HepG2 (cell line): ENCODE measurements around the gene FOXRED2. TPM values are rescaled to one million over a fixed set of nuclear protein-coding genes. Genes with fewer than 3 reads are reported as not detected.

Source experiments
- ATF7-NPFF ChIP-seq: sonication (generic); formaldehyde crosslinking; IDR thresholded peaks from 2 replicates; pipeline ENCODE4 v1.8.1; 2023; ENCODE audit warnings: mild to moderate bottlenecking, low read depth, missing genetic modification reagents, moderate library complexity
- HNRNPK ChIP-seq: fragments of 200-400 bp; formaldehyde crosslinking; IDR thresholded peaks from 2 replicates; pipeline ENCODE4 v1.6.1; 2018; ENCODE audit warnings: low read length, low read depth, moderate library complexity, mild to moderate bottlenecking; ENCODE audit not compliant: poor library complexity, severe bottlenecking
- MYC ChIP-seq: sonication (generic); formaldehyde crosslinking; IDR thresholded peaks from 2 replicates; pipeline ENCODE4 v1.9.0; 2021; ENCODE audit warnings: missing genetic modification reagents, borderline replicate concordance
- PTBP1 ChIP-seq: fragments of 200-400 bp; formaldehyde crosslinking; IDR thresholded peaks from 2 replicates; pipeline ENCODE4 v1.6.1; 2018; ENCODE audit warnings: low read length, low read depth; ENCODE audit not compliant: poor library complexity, severe bottlenecking
- SRSF1 ChIP-seq: fragments of 200-400 bp; formaldehyde crosslinking; optimal IDR thresholded peaks from 2 replicates; pipeline ENCODE3; 2017; ENCODE audit warnings: mild to moderate bottlenecking, low read depth, low read length, moderate library complexity
- ZNF572 ChIP-seq: sonication (generic); formaldehyde crosslinking; IDR thresholded peaks from 2 replicates; pipeline ENCODE4 v1.5.1; 2020; ENCODE audit warnings: mild to moderate bottlenecking, missing genetic modification reagents
- polyA plus RNA-seq, 8 experiments: library from polyadenylated mRNA; depleted of rRNA in 3 of 8; stranded (reverse) in 7 of 8; unstranded in 1 of 8; fragments of >200 nt; fragmentation: Illumina TruSeq in 4 of 8; extraction: Trizol in 4 of 8; gene quantifications; 2 replicates each; pipeline versions ENCODE4 v1.2.1 to v1.2.3, GENCODE V29; 2011 to 2016; ENCODE audit warnings: low read depth in 4 of 8, missing spikeins in 1 of 8, mixed read lengths in 1 of 8; ENCODE audit not compliant: insufficient read depth in 1 of 8
- total RNA-seq, 5 experiments: library from RNA; depleted of rRNA; stranded (reverse); fragments of >200 nt; fragmentation: Illumina TruSeq; extraction: Trizol; gene quantifications; 2 replicates each; pipeline ENCODE4 v1.2.3, GENCODE V29; 2016; ENCODE audit warnings: low read depth in 1 of 5
- TF ChIP-seq, protein P1 (sequence below), 2 experiments: sonication (generic) in 1 of 2; formaldehyde crosslinking in 1 of 2; IDR thresholded peaks; 2 replicates each; pipeline versions ENCODE4 v1.6.1 to v1.9.0; 2014 to 2022; ENCODE audit warnings: antibody characterized with exemption in 1 of 2, borderline replicate concordance in 1 of 2, inconsistent platforms in 1 of 2, low read depth in 1 of 2, missing genetic modification reagents in 1 of 2
- TF ChIP-seq, protein P2 (sequence below), 2 experiments: sonication (generic) in 1 of 2; formaldehyde crosslinking in 1 of 2; IDR thresholded peaks; 2 replicates each; pipeline versions ENCODE4 v1.4.0 to v1.6.1; 2018 to 2020; ENCODE audit warnings: missing genetic modification reagents in 2 of 2, borderline replicate concordance in 1 of 2, low read depth in 1 of 2, mild to moderate bottlenecking in 1 of 2, missing biosample characterization in 1 of 2
- TF ChIP-seq, protein P3 (sequence below): IDR thresholded peaks from 2 replicates; pipeline ENCODE4 v1.6.1; 2016; ENCODE audit warnings: mild to moderate bottlenecking, missing biosample characterization, missing genetic modification reagents
- TF ChIP-seq, protein P4 (sequence below): sonication (generic); formaldehyde crosslinking; IDR thresholded peaks from 2 replicates; pipeline ENCODE4 v1.4.0; 2020; ENCODE audit warnings: missing genetic modification reagents

The FOXRED2 gene
- total and polyA plus RNA-seq, 2 of the 13 experiments (the other 11 are each of a cell fraction or from before 2014, with no cell fraction given) = 9.3 to 28.1 TPM

DNA sequence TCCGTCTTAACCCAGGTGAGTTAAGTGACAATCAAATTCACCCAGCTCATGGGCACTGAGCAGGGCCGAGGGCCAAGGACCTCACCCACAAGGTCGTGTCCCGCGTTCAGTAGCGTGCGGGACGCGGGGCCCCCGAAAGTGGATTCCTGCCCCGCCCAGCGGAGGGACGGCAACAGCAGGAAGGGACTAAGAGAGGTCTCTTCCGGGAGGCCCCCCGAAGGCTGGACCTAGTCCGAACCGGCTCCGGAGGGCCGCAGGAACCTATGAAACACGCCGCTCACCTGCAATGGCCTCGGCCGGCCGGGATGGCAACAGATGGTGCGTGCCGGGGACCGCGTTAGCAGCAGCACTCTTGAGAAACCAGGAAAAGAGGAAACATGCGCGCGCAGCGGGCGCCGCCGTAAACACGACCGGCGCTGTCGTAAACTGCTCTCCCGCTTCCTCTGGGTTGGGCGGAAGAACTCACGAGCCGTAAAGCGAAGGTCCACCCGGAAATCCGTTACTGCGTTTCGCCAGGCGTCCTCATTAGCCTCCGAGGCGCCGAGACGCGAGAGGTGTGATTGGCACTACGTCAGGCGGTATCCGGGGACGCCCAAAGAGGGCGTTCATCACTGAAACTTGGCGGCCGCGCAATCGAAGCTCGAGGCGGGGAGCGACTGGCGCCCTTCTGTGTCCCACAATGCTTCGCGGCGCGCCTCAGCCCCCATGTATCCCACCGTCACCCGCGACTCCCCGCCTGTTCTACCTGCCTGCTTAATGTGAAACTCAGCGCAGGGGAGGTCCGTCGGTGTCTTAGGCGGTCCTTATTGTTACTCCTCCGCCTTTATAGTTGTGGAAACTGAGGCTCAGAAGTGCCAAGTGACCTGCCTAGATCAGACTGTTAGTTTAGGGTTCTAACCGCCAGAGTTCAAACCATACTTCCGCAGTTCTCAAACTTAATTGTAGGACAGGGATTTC, 22.2 kb upstream of the FOXRED2 start, which contains the start of gene EIF3D (continued):
- TF ChIP-seq, protein P1, sequence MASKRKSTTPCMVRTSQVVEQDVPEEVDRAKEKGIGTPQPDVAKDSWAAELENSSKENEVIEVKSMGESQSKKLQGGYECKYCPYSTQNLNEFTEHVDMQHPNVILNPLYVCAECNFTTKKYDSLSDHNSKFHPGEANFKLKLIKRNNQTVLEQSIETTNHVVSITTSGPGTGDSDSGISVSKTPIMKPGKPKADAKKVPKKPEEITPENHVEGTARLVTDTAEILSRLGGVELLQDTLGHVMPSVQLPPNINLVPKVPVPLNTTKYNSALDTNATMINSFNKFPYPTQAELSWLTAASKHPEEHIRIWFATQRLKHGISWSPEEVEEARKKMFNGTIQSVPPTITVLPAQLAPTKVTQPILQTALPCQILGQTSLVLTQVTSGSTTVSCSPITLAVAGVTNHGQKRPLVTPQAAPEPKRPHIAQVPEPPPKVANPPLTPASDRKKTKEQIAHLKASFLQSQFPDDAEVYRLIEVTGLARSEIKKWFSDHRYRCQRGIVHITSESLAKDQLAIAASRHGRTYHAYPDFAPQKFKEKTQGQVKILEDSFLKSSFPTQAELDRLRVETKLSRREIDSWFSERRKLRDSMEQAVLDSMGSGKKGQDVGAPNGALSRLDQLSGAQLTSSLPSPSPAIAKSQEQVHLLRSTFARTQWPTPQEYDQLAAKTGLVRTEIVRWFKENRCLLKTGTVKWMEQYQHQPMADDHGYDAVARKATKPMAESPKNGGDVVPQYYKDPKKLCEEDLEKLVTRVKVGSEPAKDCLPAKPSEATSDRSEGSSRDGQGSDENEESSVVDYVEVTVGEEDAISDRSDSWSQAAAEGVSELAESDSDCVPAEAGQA (IDR thresholded peaks at IDR 0.05; ENCODE audit: low read depth) = peak; percentile 75; the same call in 1 of the 2 replicates
- TF ChIP-seq, protein P1 (CRISPR knock-in tag; IDR thresholded peaks at IDR 0.05; ENCODE audit: borderline replicate concordance) = peak; percentile 74; the same call in 1 of the 2 replicates
- TF ChIP-seq HNRNPK = no peak
- TF ChIP-seq PTBP1 = peak; percentile 33
- TF ChIP-seq, protein P2, sequence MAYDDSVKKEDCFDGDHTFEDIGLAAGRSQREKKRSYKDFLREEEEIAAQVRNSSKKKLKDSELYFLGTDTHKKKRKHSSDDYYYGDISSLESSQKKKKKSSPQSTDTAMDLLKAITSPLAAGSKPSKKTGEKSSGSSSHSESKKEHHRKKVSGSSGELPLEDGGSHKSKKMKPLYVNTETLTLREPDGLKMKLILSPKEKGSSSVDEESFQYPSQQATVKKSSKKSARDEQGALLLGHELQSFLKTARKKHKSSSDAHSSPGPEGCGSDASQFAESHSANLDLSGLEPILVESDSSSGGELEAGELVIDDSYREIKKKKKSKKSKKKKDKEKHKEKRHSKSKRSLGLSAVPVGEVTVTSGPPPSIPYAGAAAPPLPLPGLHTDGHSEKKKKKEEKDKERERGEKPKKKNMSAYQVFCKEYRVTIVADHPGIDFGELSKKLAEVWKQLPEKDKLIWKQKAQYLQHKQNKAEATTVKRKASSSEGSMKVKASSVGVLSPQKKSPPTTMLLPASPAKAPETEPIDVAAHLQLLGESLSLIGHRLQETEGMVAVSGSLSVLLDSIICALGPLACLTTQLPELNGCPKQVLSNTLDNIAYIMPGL (CRISPR knock-in tag; IDR thresholded peaks at IDR 0.05; ENCODE audit: borderline replicate concordance in 1 of 2, low read depth in 1 of 2) = peak; percentile 77 to 84
- TF ChIP-seq MYC (CRISPR knock-in tag) = peak; percentile 98
- TF ChIP-seq ATF7-NPFF (CRISPR knock-in tag) = peak; percentile 72
- 0 out of 2 replicates have a peak, but pooled peaks have one; percentile 12 for TF ChIP-seq ZNF572 (CRISPR knock-in tag)
- TF ChIP-seq, protein P3, sequence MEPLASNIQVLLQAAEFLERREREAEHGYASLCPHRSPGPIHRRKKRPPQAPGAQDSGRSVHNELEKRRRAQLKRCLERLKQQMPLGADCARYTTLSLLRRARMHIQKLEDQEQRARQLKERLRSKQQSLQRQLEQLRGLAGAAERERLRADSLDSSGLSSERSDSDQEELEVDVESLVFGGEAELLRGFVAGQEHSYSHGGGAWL (CRISPR knock-in tag) = peak; percentile 63; the same call in 1 of the 2 replicates
- TF ChIP-seq, protein P4, sequence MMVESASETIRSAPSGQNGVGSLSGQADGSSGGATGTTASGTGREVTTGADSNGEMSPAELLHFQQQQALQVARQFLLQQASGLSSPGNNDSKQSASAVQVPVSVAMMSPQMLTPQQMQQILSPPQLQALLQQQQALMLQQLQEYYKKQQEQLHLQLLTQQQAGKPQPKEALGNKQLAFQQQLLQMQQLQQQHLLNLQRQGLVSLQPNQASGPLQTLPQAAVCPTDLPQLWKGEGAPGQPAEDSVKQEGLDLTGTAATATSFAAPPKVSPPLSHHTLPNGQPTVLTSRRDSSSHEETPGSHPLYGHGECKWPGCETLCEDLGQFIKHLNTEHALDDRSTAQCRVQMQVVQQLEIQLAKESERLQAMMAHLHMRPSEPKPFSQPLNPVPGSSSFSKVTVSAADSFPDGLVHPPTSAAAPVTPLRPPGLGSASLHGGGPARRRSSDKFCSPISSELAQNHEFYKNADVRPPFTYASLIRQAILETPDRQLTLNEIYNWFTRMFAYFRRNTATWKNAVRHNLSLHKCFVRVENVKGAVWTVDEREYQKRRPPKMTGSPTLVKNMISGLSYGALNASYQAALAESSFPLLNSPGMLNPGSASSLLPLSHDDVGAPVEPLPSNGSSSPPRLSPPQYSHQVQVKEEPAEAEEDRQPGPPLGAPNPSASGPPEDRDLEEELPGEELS (CRISPR knock-in tag) = peak; percentile 69
- peak; percentile 54 for TF ChIP-seq SRSF1
